GM18868 (cell line): ENCODE data around the gene ACTRT2.

Experiments used
- ATAC-seq: cut with Tn5 transposase; IDR thresholded peaks from one replicate; pipeline ENCODE4 v1.9.1; 2021; ENCODE audit warnings: mild to moderate bottlenecking, moderate library complexity; ENCODE audit not compliant: unreplicated experiment

Gene ACTRT2

DNA sequence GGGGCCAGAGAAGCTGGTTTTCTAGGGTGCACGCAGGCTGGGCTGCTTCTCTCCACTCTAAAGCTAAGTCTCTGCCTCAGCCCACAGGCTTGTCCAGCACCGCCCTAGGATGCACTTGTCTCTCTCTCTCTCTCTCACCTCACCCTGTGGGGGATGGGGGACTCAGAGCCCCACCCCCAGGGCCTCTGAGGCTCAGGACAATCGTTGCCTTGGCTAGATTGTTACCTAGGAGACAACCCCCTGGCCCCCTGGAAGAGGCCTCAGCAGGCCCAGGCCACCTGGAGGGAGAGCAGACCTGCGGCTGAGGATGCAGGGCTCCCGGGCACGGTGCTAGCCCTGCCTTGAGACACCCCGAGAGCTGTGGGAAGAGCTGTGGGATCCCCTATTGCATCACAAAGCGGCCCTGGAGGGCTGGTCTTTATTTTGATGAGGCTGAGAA lies at the start of gene ACTRT2:
Gene ACTRT2 (plus strand): TSS at position 235 of the 439 bp plus-strand sequence. CDS start 220 bp downstream, outside the sequence.
- no peak for ATAC-seq

GRCh38 chr1:2971609-2972008 lies 49.7 kb upstream of the ACTRT2 start:
- ATAC-seq = no peak

DNA sequence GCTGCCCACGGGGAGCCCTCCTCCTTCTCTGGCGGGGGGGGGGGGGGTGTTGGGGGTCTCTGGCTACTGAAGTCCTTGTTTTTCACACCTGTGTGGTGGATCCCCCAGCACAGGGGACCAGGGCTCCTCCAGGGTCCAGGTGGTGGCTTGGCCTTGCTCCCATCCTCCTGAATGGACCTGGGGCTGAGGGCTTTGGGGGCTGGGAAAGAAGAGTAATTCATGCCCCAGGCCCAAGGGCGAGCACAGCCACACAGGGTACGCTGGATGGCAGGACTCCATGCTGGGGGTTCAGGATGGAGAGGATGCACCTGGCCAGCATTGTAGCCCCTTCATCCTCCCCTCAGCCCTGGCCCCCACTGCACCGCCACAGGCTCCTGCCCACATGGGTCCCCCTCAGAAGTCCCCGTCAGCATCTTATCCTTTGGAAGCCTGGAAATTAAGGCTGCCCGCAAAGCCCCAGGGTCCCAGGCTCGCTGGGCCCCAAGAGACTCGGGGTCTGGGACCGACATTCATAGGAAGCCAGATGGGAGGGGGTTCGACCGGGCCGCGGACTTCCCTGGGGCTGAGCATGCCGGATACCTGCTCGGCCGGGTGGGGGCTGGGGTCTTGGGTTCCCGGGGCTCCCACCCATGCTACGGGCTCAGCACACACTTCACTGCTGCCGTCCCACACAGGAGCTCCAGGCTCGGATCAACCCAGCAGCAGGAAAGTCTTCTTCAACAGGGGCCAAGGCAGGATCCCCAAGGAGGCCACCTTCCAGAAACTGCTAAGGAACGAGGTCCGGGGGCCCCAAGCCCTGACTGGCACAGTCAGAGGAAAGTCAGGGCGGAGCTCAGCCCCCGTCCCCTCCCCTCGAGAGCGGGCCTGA lies 49.0 kb upstream of the ACTRT2 start:
- no peak for ATAC-seq

DNA sequence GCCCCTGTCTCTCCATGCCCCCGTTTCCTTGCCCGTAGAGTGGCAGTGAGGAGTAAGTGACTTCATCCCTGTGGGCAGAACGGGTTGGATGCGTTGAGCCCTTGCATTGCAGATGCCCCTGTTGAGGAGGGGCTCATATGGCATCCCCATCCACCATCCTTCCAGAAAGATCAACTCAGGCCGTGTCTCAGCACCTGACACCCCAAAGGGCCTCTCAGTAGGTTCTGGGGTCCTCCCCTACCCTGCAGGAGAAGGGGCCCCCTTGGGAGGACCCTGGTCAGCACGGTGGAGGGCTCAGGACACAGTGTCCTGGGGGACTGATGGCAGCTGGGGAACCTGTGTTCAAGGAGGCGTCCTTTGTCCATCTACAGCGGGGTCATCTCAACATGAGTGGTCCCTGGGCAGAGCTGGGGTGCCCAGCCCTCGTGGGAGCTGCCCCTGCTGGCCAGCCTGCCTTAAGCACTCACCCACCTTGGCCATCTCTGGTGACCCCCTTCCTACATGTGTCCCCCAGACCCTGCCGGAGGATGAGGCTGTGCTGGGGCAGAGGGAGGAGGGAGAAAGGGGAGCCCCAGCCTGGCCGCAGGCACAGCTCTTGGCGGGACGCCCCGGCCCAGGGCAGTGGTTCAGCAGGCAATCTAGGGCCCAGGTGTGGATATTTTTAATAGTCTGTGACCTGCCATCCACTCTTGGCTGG lies 48.2 kb upstream of the ACTRT2 start:
- ATAC-seq = no peak

- ATAC-seq = no peak
These were observed 47.4 kb upstream of the ACTRT2 start for GRCh38 chr1:2973601-2974593.

DNA sequence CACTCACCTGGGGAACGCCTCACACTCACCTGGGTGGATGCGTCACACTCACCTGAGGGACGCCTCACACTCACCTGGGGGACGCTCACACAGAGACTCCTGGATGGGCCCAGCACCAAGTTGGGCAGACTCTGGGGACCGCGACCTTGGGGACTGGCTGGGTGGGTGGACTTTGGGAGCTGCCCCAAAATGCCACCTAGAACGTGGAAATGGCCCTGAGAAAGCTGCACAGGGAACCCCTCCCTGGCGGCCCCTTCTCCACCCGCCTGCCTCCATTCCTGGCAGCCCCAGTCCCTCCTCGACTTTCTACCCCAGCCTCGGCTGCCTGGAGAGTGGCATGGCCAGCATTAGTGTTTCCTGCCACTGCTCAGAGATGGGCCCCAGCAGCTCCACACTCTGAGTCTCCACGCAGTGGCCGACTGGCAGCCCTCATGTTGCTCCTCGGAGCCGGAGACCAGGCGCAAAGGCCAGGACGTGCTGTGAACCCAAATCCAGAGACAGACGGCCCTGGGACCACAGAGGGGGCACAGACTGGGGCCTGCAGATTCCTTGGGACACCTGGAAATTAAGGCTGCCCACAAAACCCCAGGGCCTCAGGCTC lies 46.5 kb upstream of the ACTRT2 start:
- no peak for ATAC-seq

DNA sequence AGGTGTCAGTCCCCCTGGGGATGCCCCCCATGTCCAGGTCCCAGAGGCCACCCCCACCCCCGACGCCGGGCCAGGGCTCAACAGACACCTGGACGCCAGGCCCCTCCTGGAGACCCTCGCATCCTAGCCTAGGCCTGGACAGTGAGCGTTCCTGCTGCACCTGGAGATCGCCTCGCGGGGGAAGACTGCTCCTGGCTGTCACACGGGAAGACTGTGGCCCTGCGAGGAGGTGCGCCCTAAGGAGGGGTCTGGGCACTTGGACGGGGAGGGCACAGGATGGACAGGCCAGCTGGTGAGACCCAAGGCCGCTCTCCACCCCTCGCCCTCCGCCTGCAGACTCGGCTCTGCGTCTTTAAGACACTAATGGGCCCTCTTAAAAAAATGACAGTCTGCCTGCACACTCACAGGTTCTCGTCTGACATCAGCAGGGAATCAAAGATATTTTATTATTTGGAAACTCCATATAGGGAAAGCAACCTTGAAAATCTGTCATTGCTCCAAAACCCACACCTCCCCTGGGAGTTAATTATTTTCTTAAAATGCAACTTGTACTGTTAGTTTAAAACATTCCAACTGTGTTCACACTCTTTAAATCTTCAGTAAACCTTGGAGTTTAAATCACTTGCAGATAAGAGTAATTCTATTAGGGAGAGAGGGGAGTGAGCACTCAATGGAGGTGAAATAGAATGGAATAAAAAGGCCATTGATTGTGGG lies 45.6 kb upstream of the ACTRT2 start:
- no peak for ATAC-seq

DNA sequence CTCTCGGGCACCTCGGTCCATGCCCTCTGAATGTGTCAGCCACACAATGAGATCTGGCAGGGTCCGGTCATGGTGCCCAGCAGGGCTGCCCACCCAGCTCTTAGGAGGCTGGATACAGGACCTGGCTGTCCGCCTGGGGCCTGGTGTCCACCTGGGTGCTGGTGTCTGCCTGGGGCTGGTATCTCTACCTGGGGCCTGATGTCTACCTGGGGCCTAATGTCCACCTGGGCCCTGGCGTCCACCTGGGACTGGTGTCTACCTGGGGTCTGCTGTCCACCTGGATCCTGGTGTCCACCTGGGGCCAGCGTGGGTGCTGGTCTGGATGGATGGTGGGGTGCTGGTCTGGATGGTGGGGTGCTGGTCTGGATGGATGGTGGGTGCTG lies 45.1 kb upstream of the ACTRT2 start:
- no peak for ATAC-seq

DNA sequence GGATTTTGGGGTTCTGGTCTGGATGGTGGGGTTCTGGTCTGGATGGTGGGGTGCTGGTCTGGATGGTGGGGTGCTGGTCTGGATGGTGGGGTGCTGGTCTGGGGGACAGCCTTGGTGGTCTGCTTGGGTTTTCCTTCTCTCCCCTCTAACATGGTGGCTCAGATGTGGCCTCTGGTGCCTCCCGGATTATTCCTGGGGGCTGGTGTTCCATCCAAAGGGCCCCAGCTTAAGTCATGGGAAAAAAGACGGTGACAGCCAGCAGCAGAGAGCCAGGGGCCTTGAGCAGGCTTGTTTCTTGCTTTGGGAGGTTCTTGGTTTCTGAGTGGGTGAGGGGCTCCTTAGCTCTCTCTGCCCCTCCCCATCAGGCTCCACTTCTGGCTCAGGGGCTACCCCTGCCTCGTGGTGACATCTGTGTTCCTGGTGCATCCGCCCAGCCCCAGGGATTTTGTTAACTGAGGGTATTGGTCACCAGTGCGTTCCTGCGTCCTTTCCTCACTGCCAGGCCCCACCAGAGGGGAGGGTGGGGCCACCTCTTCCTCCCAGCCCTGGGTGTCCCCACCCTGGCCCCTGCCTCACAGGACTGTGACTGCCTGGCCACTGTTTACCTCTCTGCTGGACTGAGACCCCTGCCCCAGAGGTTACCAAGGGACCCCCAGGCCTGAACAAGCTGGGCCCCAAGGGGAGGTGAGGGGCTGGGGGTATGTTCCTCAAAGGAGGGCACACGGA lies 43.2 kb upstream of the ACTRT2 start:
- no peak for ATAC-seq

- no peak for ATAC-seq
These were observed 42.5 kb upstream of the ACTRT2 start for GRCh38 chr1:2978691-2979190.

GRCh38 chr1:2979191-2980072 lies 41.8 kb upstream of the ACTRT2 start:
- ATAC-seq = no peak

GRCh38 chr1:2980073-2980791 lies 41.0 kb upstream of the ACTRT2 start:
- ATAC-seq = no peak

- no peak for ATAC-seq
These were observed 40.4 kb upstream of the ACTRT2 start for GRCh38 chr1:2980849-2981248.

DNA sequence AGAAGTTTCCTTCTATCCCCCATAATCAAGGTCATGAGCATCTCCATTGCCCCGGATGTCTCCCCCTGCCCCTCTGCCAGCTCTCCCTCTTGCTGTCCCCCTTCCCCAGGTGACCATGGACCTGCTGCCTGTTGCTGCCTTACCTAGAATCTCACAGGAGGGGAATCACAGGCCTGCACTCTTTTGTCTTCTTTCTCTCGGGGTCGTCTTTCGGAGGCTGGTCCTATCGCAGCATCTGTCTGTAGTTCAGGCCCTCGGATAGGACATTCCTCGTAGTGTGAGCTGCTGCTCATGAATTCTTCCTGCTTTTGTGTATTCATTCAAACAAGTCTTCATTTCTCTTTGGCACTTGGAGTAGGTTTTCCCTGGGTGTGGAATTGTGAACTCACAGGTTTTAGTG lies 39.9 kb upstream of the ACTRT2 start:
- ATAC-seq = no peak

- ATAC-seq = no peak
These were observed 39.2 kb upstream of the ACTRT2 start for GRCh38 chr1:2981981-2982614.

DNA sequence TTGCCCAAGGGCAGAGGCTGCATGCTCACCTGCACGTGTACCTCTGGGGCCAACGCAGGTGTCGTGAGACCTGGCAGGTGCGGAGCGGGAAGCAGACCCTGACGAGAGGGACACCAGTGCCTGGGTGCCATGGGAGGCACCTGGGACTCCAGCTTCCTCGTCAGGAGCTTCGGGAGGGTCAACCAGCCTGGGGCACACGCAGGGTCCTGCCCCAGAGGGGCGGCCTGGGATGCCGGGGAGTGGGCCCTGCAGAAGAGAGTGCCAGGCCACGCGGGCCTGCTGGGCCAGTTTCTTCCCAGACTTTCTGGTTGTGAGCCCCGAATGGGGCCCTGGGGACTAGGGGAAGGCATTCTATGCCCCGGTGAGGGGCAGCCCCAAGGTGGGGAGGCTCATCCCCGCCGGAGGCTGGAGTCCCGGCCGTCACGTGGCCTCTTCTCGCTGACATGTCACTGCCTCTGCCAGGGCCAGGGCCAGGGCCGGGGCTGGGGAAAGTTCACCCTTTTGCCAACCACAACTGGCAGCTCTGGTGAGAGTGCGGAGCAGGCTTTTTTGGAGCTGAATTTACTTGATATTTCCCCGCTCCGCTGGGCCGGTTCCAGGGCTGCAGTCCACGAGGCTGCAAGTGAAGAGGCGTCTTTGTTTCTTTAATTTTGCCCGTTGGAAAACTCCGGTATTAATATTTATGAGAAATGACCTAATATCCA lies 38.5 kb upstream of the ACTRT2 start:
- no peak for ATAC-seq
